HG03432 (cell line): ENCODE results near the gene EBF4.
"Not testable (repeated sequence)": the region's sequence is repeated elsewhere in the genome, so short reads cannot be mapped to it uniquely, and the experiment has no call there.

Experiments used
- ATAC-seq: cut with Tn5 transposase; IDR thresholded peaks from one replicate; pipeline ENCODE4 v1.9.1; 2021; ENCODE audit warnings: mild to moderate bottlenecking, moderate library complexity; ENCODE audit not compliant: unreplicated experiment

EBF4 gene

GRCh38 chr20:2807929-2808328 lies 115.3 kb downstream of the EBF4 start:
- ATAC-seq, result not testable (repeated sequence)

GRCh38 chr20:2809690-2810089 lies 117.1 kb downstream of the EBF4 start:
- ATAC-seq, result no peak
